Tibial artery (tissue), 4 donors: ENCODE measurements around the gene KLHL7.

Experiments used
- DNase-seq, 2 donors: peaks; one replicate each; pipeline ENCODE4 v3.0.0-alpha.2; 2019
- H3K27ac ChIP-seq, 2 donors: fragments of 200-600 bp; sonication (generic) in 1 of 2; 1 replicate in 1 of 2; 2 replicates in 1 of 2; pipeline ENCODE4 v1.5.1; 2018 to 2019; ENCODE audit warnings: mild to moderate bottlenecking in 1 of 2
- H3K27me3 ChIP-seq, 2 donors: fragments of 200-600 bp; sonication (generic) in 1 of 2; one replicate each; pipeline versions ENCODE4 v1.5.1 to v1.6.0; 2016 to 2019
- H3K36me3 ChIP-seq, 3 donors: fragments of 200-600 bp; sonication (generic) in 2 of 3; one replicate each; pipeline ENCODE4 v1.5.1; 2016 to 2019; ENCODE audit warnings: mild to moderate bottlenecking in 2 of 3
- H3K4me1 ChIP-seq, 4 donors: fragments of 200-600 bp; sonication (generic) in 2 of 4; 1 replicate in 3 of 4; 2 replicates in 1 of 4; pipeline ENCODE4 v1.5.1; 2016 to 2019
- H3K4me3 ChIP-seq, 2 donors: fragments of 200-600 bp; sonication (generic) in 1 of 2; 1 replicate in 1 of 2; 2 replicates in 1 of 2; pipeline ENCODE4 v1.5.1; 2018 to 2019; ENCODE audit warnings: mild to moderate bottlenecking in 2 of 2
- H3K9me3 ChIP-seq, 3 donors: fragments of 200-600 bp; sonication (generic) in 1 of 3; one replicate each; pipeline ENCODE4 v1.5.1; 2016 to 2019
- CTCF ChIP-seq, 2 experiments: fragments of 200-600 bp in 1 of 2; fragments of 450-650 bp in 1 of 2; IDR thresholded peaks; one replicate each; pipeline ENCODE4 v1.5.1; 2017 to 2019; ENCODE audit warnings: antibody characterized with exemption in 2 of 2, mild to moderate bottlenecking in 1 of 2, moderate library complexity in 1 of 2
- intact Hi-C: fragments of 100-400 bp; cut with DNase I; formaldehyde crosslinking; loops from one replicate; pipeline ENCODE4 v1.15.0; 2023; ENCODE audit warnings: low total_unique reads

KLHL7 gene

GRCh38 chr7:23098460-23098859, 7.1 kb upstream of the KLHL7 start:
- peaks cover 0 to 4% (median 0%) of the 10 kb centered on the region in 3 donors for H3K9me3 ChIP-seq
- TF ChIP-seq CTCF (IDR thresholded peaks at IDR 0.05): no peak
- H3K4me1 ChIP-seq: no peaks in the 10 kb centered on the region
- no peak overlapping the region for H3K27ac ChIP-seq
- H3K4me3 ChIP-seq: no peak overlapping the region
- DNase-seq: no peak
- intact Hi-C loops: no loop called here
- H3K36me3 ChIP-seq: no peaks in the 10 kb centered on the region
- H3K27me3 ChIP-seq: no peaks in the 10 kb centered on the region

- Histone ChIP-seq H3K9me3 (peaks cover 0 to 1% (median 0%) of the 10 kb centered on the region in 3 donors), H3K36me3 (no peaks in the 10 kb centered on the region), H3K4me1 (peaks cover 0 to 5% (median 3%) of the 10 kb centered on the region in 4 donors), H3K4me3 (no peak overlapping the region), H3K27me3 (no peaks in the 10 kb centered on the region), H3K27ac (no peak overlapping the region)
- no peak for DNase-seq
- intact Hi-C loops: no loop called here
- no peak for TF ChIP-seq CTCF (IDR thresholded peaks at IDR 0.05)
Observed at GRCh38 chr7:23100697-23101096, 4.9 kb upstream of the KLHL7 start.

GRCh38 chr7:23105086-23105643, 420 bp upstream of the KLHL7 start:
- Histone ChIP-seq H3K36me3 (no peaks in the 10 kb centered on the region), H3K27me3 (no peaks in the 10 kb centered on the region), H3K9me3 (no peaks in the 10 kb centered on the region), H3K27ac (peak overlapping the region; percentile 86 to 93), H3K4me1 (peaks cover 0 to 28% (median 23%) of the 10 kb centered on the region in 4 donors), H3K4me3 (peak overlapping the region; percentile 72 to 100)
- intact Hi-C loops: loop anchor here (5.0 kb wide), 1 partner anchor 77 kb away; the partner anchor contains the start of gene NUP42
- no peak for DNase-seq
- no peak for TF ChIP-seq CTCF (IDR thresholded peaks at IDR 0.05)

- TF ChIP-seq CTCF (IDR thresholded peaks at IDR 0.05): no peak
- Histone ChIP-seq H3K36me3 (no peaks in the 10 kb centered on the region), H3K4me1 (peaks cover 0 to 29% (median 23%) of the 10 kb centered on the region in 4 donors), H3K9me3 (no peaks in the 10 kb centered on the region), H3K27me3 (no peaks in the 10 kb centered on the region), H3K4me3 (peak overlapping the region; percentile 72 to 100), H3K27ac (peak overlapping the region; percentile 86 to 93)
- peak; percentile 53 to 70 for DNase-seq
- intact Hi-C loops: loop anchor here (5.0 kb wide), 1 partner anchor 76 kb away; the partner anchor contains the start of gene NUP42
Observed at GRCh38 chr7:23106057-23106822, 655 bp downstream of the KLHL7 start.

GRCh38 chr7:23106823-23107663, 1.5 kb downstream of the KLHL7 start:
- H3K27me3 ChIP-seq: no peaks in the 10 kb centered on the region
- H3K27ac ChIP-seq: peak overlapping the region in 1 of 2 donors; percentile 86
- intact Hi-C loops: loop anchor here (5.0 kb wide), 1 partner anchor 75 kb away; the partner anchor contains the start of gene NUP42
- no peak for TF ChIP-seq CTCF (IDR thresholded peaks at IDR 0.05)
- no peak for DNase-seq
- H3K9me3 ChIP-seq: no peaks in the 10 kb centered on the region
- peak overlapping the region; percentile 72 to 100 for H3K4me3 ChIP-seq
- no peaks in the 10 kb centered on the region for H3K36me3 ChIP-seq
- peaks cover 0 to 29% (median 23%) of the 10 kb centered on the region in 4 donors for H3K4me1 ChIP-seq
